ENCODE measurements around the gene TMEM225B.
"Not testable (repeated sequence)": the region's sequence is repeated elsewhere in the genome, so short reads cannot be mapped to it uniquely, and the experiment has no call there.

The TMEM225B gene

DNA sequence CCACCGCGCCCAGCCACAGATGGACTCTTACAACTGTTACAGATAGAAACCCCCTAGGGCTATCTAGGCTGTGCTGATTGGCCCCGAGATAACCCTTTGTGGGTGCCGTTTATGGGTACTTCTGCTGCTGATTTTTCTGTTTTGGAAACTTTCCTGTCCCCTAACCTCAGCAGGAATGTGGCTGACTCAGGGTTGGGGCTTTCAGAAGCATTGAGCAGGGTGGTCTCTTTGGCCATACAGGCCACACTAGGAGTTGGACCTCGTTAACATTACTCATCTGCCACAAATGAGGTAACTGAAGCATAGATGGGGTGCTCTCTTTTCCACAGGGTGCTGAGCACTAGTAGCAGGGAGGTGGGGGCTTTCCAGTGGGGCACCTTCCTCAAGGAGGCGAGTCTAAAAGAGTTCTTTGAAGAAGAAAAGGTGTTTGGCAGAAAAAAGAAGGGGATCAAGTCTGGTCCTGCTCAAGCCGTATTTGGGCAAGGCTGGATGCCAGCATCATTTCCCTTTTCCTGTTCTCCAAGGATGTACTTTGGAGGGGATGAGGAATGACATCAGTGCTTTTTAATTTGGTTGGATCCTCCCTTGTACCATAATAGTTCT, 25.1 kb downstream of the TMEM225B start:
- DNase-seq (ENCODE audit: low spot score) = no peak

GRCh38 chr7:99623702-99624447, 25.8 kb downstream of the TMEM225B start:
- DNase-seq (ENCODE audit: low spot score) = no peak

DNA sequence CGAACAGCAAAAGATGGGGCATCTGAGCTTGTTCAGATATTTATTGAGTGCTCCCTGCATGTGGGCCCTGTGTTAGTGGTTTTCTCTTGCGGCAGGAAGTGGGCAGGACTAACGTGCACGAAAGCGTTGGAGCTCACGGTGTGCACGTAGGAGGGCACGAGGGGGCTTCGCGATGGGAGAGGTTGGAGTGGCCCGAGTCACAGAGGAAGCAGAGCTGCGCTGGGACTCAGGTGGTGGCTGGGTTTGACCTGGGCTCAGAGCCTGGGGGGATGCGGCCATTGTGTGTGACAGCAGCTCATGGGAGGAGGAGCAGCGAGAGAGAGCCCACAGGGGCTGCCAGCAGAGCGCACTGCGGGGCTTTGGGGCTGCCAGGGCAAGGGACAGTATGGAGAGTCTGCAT, 26.4 kb downstream of the TMEM225B start:
- DNase-seq (ENCODE audit: low spot score) = peak; percentile 58

DNA sequence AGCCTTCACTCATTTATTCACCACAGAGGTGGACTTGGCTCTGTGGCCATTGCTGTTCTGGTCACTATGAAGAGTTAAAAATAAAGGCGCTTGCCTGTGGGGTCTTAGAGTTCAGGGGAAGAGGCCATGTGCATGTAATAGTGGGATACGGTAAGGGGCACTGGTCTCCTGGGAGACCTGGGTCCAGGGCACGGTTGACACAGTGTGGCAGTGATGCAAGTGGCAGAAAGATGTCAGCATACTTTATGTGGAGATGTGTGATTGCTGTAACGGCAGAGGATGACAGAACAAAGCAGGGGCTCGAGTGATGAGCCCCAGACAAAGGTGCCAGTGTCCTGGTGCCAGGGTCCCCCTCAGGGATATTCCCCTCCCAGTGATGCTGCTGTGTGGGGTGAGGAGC, 27.3 kb downstream of the TMEM225B start:
- DNase-seq (ENCODE audit: low spot score) = no peak

DNA sequence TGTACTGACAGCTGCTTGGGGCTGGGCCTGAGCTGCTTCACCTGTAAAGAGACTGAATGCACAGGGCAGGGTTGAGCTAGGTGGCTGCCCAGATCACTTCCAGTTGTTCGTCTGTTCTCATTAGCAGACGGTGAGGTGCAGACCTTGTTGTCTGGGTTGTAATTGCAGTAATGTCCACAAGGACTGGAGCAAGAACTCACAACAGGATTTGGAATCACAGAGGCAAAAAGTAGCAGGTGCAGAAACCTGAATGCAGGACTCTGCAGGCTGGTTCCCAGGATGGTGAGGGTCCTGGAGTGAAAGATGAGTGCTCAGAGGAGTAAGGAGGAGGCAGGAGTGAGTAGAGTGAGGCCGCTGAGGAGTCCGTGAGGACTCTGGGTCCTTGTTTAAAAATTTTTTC, 27.9 kb downstream of the TMEM225B start:
- no peak for DNase-seq (ENCODE audit: low spot score)

DNA sequence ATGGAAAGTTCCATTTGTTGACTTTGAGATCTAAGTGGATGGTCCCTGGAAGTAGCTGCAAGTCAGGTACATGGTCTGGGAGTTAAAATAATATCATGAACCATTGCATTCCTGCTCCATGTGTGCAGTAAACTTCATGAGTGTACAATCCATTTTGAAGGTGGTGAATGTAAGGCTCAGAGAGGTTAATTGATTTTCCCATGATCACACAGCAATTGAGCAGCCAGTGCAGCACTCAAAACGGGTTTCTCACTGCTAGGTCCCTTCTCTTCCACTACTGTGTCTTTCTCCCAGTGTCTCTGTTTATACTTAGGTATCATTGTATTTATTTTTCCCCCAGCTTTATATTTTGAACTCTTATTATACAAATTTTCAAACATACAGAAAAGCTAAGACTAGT, 28.6 kb downstream of the TMEM225B start:
- no peak for DNase-seq (ENCODE audit: low spot score)

DNA sequence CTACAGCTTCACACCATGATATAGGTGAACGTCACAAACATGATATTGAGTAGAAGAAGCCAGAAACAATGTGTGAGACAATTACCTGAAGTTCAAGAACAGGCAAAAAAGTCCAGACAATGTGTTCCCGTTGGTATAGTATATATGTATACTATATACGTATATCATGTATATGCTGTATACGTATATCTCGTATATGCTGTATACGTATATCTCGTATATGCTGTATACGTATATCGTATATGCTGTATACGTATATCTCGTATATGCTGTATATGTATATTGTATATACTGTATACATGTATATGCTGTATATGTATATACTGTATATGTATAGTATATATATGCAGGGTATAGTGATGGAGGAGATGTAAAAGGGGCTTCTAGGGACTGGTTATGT, 29.4 kb downstream of the TMEM225B start:
- DNase-seq (ENCODE audit: low spot score) = no peak

GRCh38 chr7:99628471-99629465, 30.7 kb downstream of the TMEM225B start:
- no peak for DNase-seq (ENCODE audit: low spot score)

- no peak for DNase-seq (ENCODE audit: low spot score)
Measured at GRCh38 chr7:99629643-99630042, 31.6 kb downstream of the TMEM225B start.

DNA sequence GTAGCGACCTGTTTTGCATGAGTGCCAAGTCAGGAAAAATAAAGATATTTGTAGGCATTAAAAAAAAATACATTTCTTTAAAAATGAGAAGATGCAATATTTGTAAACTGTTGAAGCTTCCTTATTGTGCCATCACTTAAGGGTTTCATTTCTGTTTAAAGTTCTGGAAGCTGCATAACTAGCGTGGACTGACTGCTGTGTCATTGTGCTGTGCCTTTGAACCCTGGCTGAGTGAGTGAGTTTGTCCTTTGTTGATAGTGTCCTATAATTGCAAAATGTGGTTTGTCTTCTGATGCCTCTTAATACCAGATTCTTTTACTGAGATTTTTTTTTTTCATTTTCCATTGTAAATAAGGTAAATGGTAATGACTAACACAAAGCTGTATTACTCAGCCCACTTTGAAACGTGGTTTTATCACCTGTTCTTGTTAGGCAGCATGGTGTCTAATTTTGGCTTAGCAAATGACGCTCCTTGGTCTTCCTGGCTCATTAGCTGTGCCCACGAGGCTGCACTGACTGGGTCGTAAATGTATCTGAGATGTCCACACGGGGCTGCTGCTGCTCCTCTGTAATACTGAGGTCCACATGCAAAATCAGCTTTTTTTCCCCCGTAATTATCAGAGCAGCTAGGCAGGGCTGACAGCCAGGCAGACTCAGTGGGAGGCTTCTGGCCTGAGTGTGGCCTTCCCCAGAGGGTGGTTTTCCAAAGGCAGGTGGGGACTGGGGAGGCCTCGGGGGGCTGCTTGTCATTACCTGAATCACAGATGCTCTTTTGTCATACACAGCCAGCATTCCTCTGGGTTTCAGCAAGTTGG, 33.4 kb downstream of the TMEM225B start:
- no peak for DNase-seq (ENCODE audit: low spot score)

DNA sequence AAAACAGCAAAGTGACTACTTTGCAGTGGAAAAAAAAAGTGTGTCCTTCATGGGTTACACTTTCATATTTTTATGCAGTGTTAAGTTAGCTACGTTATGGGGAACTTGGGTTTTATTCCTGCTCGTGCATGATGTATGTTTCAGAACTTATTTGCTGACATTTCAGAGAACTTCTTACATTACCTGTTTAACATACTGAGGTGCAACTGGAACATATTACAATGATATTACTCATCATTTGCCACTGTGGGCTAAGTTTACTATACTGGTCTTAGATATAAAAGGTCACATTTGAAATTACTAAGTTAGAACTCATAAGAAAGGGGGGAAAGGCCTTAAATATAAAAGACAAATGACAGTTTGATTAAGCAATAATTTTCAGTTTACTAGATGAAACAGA, 39.3 kb downstream of the TMEM225B start:
- DNase-seq (ENCODE audit: low spot score) = not testable (repeated sequence)

GRCh38 chr7:99638731-99639130, 40.7 kb downstream of the TMEM225B start:
- DNase-seq (ENCODE audit: low spot score) = no peak

- DNase-seq (ENCODE audit: low spot score) = no peak
Measured at GRCh38 chr7:99639267-99639666, 41.2 kb downstream of the TMEM225B start.

DNA sequence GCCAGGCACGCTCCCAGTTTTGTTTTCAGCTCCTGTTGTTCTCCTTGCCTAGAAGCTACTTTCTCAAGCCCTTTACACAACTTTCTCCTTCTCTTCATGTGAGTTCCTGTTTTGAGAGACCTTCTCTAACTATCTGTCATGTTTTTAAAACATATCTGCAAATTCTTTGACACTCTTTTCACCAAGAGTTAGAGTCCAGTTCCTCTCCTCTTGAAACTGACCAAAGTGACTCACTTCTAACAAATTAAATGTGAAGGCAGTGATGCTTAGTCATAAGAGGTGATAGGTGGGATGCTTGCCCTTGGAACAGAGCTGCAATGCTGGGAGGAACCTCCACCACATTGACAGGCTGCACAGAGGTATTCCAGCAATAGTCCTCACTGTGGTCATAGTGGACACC, 44.0 kb downstream of the TMEM225B start:
- DNase-seq (ENCODE audit: low spot score) = no peak

GRCh38 chr7:99643464-99643863, 45.4 kb downstream of the TMEM225B start:
- DNase-seq (ENCODE audit: low spot score) = no peak

DNA sequence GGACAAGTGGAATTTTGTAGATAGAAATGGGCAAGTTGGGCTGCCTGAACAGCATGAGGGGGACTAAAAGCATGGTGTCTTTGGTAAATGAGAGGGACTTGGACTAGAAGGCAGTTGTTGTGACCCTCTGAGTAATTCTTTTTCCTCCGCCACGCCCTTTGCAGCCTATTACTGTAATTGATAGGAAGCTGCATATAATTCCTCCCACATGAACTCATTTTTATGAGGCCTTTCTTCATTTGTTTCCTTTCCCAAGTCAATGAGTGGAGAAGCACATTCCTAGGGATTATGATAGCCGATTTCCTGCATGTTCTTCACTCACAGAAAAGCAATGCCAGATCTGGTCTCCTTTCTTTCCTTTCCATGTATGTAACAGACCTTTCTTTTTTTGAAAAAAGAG, 46.4 kb downstream of the TMEM225B start:
- no peak for DNase-seq (ENCODE audit: low spot score)

DNA sequence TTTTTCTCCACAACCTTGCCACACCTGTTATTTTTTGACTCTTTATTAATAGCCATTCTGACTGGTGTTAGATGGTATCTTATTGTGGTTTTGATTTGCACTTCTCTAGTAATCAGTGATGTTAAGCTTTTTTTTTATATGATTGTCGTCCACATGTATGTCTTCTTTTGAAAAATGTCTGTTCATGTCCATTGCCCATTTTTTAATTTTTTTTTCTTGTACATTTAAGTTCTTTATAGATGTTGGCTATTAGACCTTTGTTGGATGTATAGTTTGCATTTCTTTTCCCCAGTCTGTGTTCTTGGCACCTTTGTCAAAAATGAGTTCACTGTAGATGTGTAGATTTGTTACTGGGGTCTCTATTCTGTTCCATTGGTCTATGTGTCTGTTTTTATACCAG, 47.5 kb downstream of the TMEM225B start:
- no peak for DNase-seq (ENCODE audit: low spot score)

DNA sequence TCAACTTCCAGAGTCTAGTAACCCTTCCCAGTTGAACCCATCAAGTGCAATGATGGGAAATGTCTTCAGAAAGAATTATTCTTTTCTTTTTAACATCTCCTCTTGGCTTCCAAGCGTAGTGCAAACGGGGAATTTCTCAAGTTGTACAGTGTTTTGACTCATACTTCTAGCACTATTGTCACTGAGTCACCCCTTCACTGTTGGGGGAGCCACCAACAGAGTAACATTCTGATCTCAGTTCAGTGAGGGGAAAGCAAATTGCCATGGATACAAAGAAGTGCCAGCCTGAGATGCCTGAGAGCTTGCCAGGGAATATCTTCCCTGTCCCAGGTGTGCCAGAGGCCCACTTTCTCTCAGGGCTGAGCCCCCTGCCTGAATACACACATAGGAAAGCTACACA, 50.8 kb downstream of the TMEM225B start:
- no peak for DNase-seq (ENCODE audit: low spot score)

DNA sequence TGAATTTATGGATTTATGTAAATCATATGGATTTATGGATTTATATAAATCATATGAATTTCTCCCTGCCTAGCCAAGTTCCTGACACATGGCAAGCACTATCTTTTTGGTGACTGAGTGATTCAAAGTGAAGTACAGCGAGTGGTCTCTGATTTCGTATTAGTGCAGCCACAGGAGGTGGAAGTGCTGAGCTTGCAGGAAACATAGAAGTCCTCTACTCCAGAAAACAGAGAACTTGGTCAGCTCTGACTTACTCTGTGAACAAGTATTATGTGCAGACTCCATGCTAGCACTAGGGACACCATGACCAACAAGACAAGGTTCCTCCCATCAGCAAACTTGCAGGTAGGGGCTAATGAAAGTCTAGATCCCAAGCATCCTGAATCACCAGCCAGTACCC, 53.2 kb downstream of the TMEM225B start:
- DNase-seq (ENCODE audit: low spot score) = no peak

- no peak for DNase-seq (ENCODE audit: low spot score)
Measured at GRCh38 chr7:99652671-99653070, 54.6 kb downstream of the TMEM225B start.

DNA sequence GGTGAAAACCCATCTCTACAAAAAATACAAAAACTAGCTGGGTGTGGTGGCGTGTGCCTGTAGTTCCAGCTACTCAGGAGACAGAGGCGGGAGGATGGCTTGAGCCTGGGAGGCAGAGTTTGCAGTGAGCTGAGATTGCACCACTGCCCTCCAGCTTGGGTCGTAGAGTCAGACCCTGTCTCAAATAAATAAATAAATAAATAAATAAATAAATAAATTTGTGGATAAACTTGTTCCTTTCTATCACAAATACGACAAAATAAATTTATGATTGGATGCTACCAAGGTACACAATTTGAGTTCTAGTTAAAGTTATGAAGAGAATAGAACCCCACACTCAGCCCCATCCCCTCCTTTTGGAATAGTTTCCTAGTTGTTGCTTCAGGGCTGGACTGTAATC, 55.2 kb downstream of the TMEM225B start:
- not testable (repeated sequence) for DNase-seq (ENCODE audit: low spot score)

DNA sequence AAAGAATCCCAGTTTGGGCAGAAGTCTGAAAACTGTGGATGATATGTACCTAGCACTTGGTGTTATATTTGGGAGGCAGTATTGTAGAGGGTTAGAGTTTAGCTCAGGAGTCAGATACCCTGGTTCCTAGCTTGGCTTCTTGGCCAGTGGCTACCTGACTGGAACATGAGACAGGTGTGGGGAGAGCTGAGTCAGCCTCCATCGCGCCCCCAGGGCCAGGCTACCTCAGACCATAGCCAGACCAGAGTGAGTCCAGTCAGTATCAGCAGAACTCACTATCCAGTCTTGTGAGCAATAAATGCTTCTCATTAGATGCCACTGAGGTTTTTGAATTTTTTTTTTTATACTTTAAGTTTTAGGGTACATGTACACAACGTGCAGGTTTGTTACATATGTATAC, 55.7 kb downstream of the TMEM225B start:
- DNase-seq (ENCODE audit: low spot score) = no peak

All from CD4-positive, alpha-beta T cell treated with Interleukin-15 for 4 hours (primary cell).